Measurements from ENCODE around the gene CTDNEP1.

The CTDNEP1 gene

GRCh38 chr17:7226721-7227710 lies 24.5 kb downstream of the CTDNEP1 start:
- no peak for DNase-seq

GRCh38 chr17:7225711-7226331 lies 25.7 kb downstream of the CTDNEP1 start:
- no peak for DNase-seq

GRCh38 chr17:7224661-7225111 lies 26.8 kb downstream of the CTDNEP1 start:
- no peak for DNase-seq

- no peak for DNase-seq
Observed at GRCh38 chr17:7224110-7224509, 27.4 kb downstream of the CTDNEP1 start.

- DNase-seq = no peak
Observed at GRCh38 chr17:7223375-7223774, 28.2 kb downstream of the CTDNEP1 start.

- no peak for DNase-seq
Observed at GRCh38 chr17:7222972-7223292, 28.6 kb downstream of the CTDNEP1 start.

GRCh38 chr17:7222093-7222971 lies 29.2 kb downstream of the CTDNEP1 start:
- DNase-seq = no peak

- DNase-seq = no peak
Observed at GRCh38 chr17:7221278-7222092, 30.0 kb downstream of the CTDNEP1 start.

GRCh38 chr17:7220593-7221277 lies 30.8 kb downstream of the CTDNEP1 start:
- peak; percentile 69 for DNase-seq

GRCh38 chr17:7219812-7220592 lies 31.5 kb downstream of the CTDNEP1 start, which contains the start of the genes ACADVL and DLG4:
Gene ACADVL, plus strand, starts transcription at chr17:7219938. Its CDS starts 47 bp downstream, at chr17:7219985.
Gene DLG4, minus strand, starts transcription at chr17:7219836.
- peak; percentile 80 for DNase-seq

- DNase-seq = no peak
Observed at GRCh38 chr17:7219229-7219811, 32.2 kb downstream of the CTDNEP1 start.

- no peak for DNase-seq
Observed at GRCh38 chr17:7218758-7219157, 32.8 kb downstream of the CTDNEP1 start.

GRCh38 chr17:7218166-7218565 lies 33.4 kb downstream of the CTDNEP1 start:
- no peak for DNase-seq

- no peak for DNase-seq
Observed at GRCh38 chr17:7217113-7217987, 34.2 kb downstream of the CTDNEP1 start.

- DNase-seq = no peak
Observed at GRCh38 chr17:7216242-7217112, 35.1 kb downstream of the CTDNEP1 start.

- DNase-seq = no peak
Observed at GRCh38 chr17:7215652-7216180, 35.8 kb downstream of the CTDNEP1 start.

- DNase-seq = no peak
Observed at GRCh38 chr17:7215136-7215638, 36.3 kb downstream of the CTDNEP1 start.
